HepG2 (cell line): Measurements from ENCODE around the gene HOXA10. TPM values are rescaled to one million over a fixed set of nuclear protein-coding genes. Genes with fewer than 3 reads are reported as not detected.

Source experiments
- HMGA1 ChIP-seq: sonication (generic); formaldehyde crosslinking; conservative IDR thresholded peaks from 2 replicates; pipeline ENCODE4 v1.4.0; 2020; ENCODE audit warnings: missing genetic modification reagents
- HNF4A ChIP-seq: sonication (generic); formaldehyde crosslinking; IDR thresholded peaks from 2 replicates; pipeline ENCODE4 v1.4.0; 2020; ENCODE audit warnings: missing genetic modification reagents
- HNF4G ChIP-seq, 2 experiments: sonication (generic) in 1 of 2; formaldehyde crosslinking in 1 of 2; IDR thresholded peaks; 2 replicates each; pipeline versions ENCODE4 v1.4.0 to v1.6.1; 2011 to 2020; ENCODE audit warnings: borderline replicate concordance in 2 of 2, low read depth in 2 of 2, mild to moderate bottlenecking in 2 of 2, low read length in 1 of 2, missing genetic modification reagents in 1 of 2, moderate library complexity in 1 of 2
- IKZF5 ChIP-seq: IDR thresholded peaks from 2 replicates; pipeline ENCODE4 v1.6.1; 2018; ENCODE audit warnings: missing genetic modification reagents, mild to moderate bottlenecking, missing compliant biosample characterization
- KDM5A ChIP-seq: fragments of 200-600 bp; sonication (generic); IDR thresholded peaks from 2 replicates; pipeline ENCODE4 v1.7.0; 2018; ENCODE audit warnings: antibody characterized with exemption, mild to moderate bottlenecking, low read length, borderline replicate concordance
- REXO4 ChIP-seq: sonication (generic); formaldehyde crosslinking; IDR thresholded peaks from 2 replicates; pipeline ENCODE4 v1.8.0; 2022; ENCODE audit warnings: missing genetic modification reagents, mild to moderate bottlenecking, borderline replicate concordance
- SMARCC2 ChIP-seq: fragments of 450-650 bp; IDR thresholded peaks from 2 replicates; pipeline ENCODE4 v1.6.1; 2017; ENCODE audit warnings: antibody characterized with exemption, mild to moderate bottlenecking
- SYNCRIP ChIP-seq: fragments of 200-400 bp; formaldehyde crosslinking; IDR thresholded peaks from 2 replicates; pipeline ENCODE4 v1.6.1; 2018; ENCODE audit warnings: mild to moderate bottlenecking, low read depth, low read length; ENCODE audit not compliant: insufficient read depth
- ZBTB49 ChIP-seq: sonication (generic); formaldehyde crosslinking; IDR thresholded peaks from 2 replicates; pipeline ENCODE4 v1.4.0; 2020; ENCODE audit warnings: missing genetic modification reagents, borderline replicate concordance
- ZKSCAN1 ChIP-seq: fragments of 150-350 bp; IDR thresholded peaks from 2 replicates; pipeline ENCODE4 v1.6.1; 2014; ENCODE audit warnings: low read length
- ZNF251 ChIP-seq: sonication (generic); formaldehyde crosslinking; IDR thresholded peaks from 2 replicates; pipeline ENCODE4 v1.9.0; 2021; ENCODE audit warnings: mild to moderate bottlenecking, missing genetic modification reagents
- ZNF451 ChIP-seq: sonication (generic); formaldehyde crosslinking; IDR thresholded peaks from 2 replicates; pipeline ENCODE4 v1.5.0; 2020; ENCODE audit warnings: mild to moderate bottlenecking, missing genetic modification reagents
- ZNF713 ChIP-seq: sonication (generic); formaldehyde crosslinking; IDR thresholded peaks from 2 replicates; pipeline ENCODE4 v1.4.0; 2020; ENCODE audit warnings: mild to moderate bottlenecking, missing genetic modification reagents
- ZNF740 ChIP-seq: sonication (generic); formaldehyde crosslinking; IDR thresholded peaks from 2 replicates; pipeline ENCODE4 v1.4.0; 2020; ENCODE audit warnings: missing genetic modification reagents
- ZNF766 ChIP-seq: sonication (generic); formaldehyde crosslinking; IDR thresholded peaks from 2 replicates; pipeline ENCODE4 v1.5.0; 2020; ENCODE audit warnings: missing genetic modification reagents, borderline replicate concordance
- ZNF768 ChIP-seq: sonication (generic); formaldehyde crosslinking; IDR thresholded peaks from 2 replicates; pipeline ENCODE4 v1.4.0; 2020; ENCODE audit warnings: missing genetic modification reagents
- polyA plus RNA-seq, 8 experiments: library from polyadenylated mRNA; depleted of rRNA in 3 of 8; stranded (reverse) in 7 of 8; unstranded in 1 of 8; fragments of >200 nt; fragmentation: Illumina TruSeq in 4 of 8; extraction: Trizol in 4 of 8; gene quantifications; 2 replicates each; pipeline versions ENCODE4 v1.2.1 to v1.2.3, GENCODE V29; 2011 to 2016; ENCODE audit warnings: low read depth in 4 of 8, missing spikeins in 1 of 8, mixed read lengths in 1 of 8; ENCODE audit not compliant: insufficient read depth in 1 of 8
- total RNA-seq, 5 experiments: library from RNA; depleted of rRNA; stranded (reverse); fragments of >200 nt; fragmentation: Illumina TruSeq; extraction: Trizol; gene quantifications; 2 replicates each; pipeline ENCODE4 v1.2.3, GENCODE V29; 2016; ENCODE audit warnings: low read depth in 1 of 5
- TF ChIP-seq, protein P1 (sequence below): sonication (generic); formaldehyde crosslinking; IDR thresholded peaks from 2 replicates; pipeline ENCODE4 v1.4.0; 2020; ENCODE audit warnings: missing genetic modification reagents
- TF ChIP-seq, protein P2 (sequence below): sonication (generic); formaldehyde crosslinking; IDR thresholded peaks from 2 replicates; pipeline ENCODE4 v1.8.0; 2022; ENCODE audit warnings: missing genetic modification reagents, low read depth, mild to moderate bottlenecking, borderline replicate concordance

Gene HOXA10
- total and polyA plus RNA-seq, 2 of the 13 experiments (the other 11 are each of a cell fraction or from before 2014, with no cell fraction given) = not detected

- TF ChIP-seq ZNF451 (CRISPR knock-in tag) (no peak), ZKSCAN1 (no peak), IKZF5 (CRISPR knock-in tag) (no peak), HNF4A (CRISPR knock-in tag) (peak; percentile 63), HMGA1 (CRISPR knock-in tag) (no peak), ZNF740 (CRISPR knock-in tag) (no peak; the same call in 1 of the 2 replicates), ZNF768 (CRISPR knock-in tag) (peak; percentile 33; the same call in 1 of the 2 replicates), HNF4G (IDR thresholded peaks at IDR 0.05; ENCODE audit: borderline replicate concordance, low read depth, low read length) (peak; percentile 36; the same call in 1 of the 2 replicates), HNF4G (CRISPR knock-in tag; IDR thresholded peaks at IDR 0.05; ENCODE audit: borderline replicate concordance, low read depth) (no peak), SMARCC2 (no peak), SYNCRIP (no peak), ZNF713 (CRISPR knock-in tag) (no peak), KDM5A (peak; percentile 54; the same call in 1 of the 2 replicates), ZNF251 (no peak), REXO4 (CRISPR knock-in tag) (no peak), ZBTB49 (CRISPR knock-in tag) (no peak), ZNF766 (CRISPR knock-in tag) (no peak)
- TF ChIP-seq, protein P1, sequence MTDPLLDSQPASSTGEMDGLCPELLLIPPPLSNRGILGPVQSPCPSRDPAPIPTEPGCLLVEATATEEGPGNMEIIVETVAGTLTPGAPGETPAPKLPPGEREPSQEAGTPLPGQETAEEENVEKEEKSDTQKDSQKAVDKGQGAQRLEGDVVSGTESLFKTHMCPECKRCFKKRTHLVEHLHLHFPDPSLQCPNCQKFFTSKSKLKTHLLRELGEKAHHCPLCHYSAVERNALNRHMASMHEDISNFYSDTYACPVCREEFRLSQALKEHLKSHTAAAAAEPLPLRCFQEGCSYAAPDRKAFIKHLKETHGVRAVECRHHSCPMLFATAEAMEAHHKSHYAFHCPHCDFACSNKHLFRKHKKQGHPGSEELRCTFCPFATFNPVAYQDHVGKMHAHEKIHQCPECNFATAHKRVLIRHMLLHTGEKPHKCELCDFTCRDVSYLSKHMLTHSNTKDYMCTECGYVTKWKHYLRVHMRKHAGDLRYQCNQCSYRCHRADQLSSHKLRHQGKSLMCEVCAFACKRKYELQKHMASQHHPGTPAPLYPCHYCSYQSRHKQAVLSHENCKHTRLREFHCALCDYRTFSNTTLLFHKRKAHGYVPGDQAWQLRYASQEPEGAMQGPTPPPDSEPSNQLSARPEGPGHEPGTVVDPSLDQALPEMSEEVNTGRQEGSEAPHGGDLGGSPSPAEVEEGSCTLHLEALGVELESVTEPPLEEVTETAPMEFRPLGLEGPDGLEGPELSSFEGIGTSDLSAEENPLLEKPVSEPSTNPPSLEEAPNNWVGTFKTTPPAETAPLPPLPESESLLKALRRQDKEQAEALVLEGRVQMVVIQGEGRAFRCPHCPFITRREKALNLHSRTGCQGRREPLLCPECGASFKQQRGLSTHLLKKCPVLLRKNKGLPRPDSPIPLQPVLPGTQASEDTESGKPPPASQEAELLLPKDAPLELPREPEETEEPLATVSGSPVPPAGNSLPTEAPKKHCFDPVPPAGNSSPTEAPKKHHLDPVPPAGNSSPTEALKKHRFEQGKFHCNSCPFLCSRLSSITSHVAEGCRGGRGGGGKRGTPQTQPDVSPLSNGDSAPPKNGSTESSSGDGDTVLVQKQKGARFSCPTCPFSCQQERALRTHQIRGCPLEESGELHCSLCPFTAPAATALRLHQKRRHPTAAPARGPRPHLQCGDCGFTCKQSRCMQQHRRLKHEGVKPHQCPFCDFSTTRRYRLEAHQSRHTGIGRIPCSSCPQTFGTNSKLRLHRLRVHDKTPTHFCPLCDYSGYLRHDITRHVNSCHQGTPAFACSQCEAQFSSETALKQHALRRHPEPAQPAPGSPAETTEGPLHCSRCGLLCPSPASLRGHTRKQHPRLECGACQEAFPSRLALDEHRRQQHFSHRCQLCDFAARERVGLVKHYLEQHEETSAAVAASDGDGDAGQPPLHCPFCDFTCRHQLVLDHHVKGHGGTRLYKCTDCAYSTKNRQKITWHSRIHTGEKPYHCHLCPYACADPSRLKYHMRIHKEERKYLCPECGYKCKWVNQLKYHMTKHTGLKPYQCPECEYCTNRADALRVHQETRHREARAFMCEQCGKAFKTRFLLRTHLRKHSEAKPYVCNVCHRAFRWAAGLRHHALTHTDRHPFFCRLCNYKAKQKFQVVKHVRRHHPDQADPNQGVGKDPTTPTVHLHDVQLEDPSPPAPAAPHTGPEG = no peak
- TF ChIP-seq, protein P2, sequence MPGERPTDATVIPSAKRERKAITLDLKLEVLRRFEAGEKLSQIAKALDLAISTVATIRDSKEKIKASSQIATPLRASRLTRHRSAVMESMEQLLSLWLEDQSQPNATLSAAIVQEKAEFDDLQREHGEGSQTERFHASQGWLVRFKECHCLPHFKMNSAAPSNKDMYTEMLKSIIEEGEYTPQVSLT (CRISPR knock-in tag) = no peak
Observed at GRCh38 chr7:27130540-27131389, 43.4 kb downstream of the HOXA10 start, which contains the start of gene HOXA4 (continued).
